ENCODE results near the gene MRPS26. TPM values are rescaled to one million over a fixed set of nuclear protein-coding genes. Genes with fewer than 3 reads are reported as not detected.
"Not testable (repeated sequence)": the region's sequence is repeated elsewhere in the genome, so short reads cannot be mapped to it uniquely, and the experiment has no call there.

MRPS26 gene
- total RNA-seq, 1 experiment from 2014 or later, result 58.3 TPM

DNA sequence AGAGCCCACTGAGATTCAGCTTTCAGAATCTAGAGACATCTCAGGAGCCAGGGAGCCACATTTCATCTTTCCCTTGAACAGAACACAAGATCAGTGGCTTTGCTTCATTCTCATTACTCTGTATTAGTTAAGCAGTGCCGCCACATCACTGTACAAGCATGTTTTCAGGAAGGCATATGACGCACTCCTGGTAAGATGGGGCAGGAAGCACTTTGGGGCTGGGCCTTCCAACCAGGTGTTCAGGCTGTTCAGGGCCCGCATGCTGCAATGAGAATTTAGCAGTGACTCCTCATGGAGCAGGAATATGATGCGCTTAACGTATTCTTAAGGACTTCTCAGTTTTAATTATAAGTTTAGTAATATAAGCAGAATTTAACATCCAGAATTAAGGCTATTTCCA, 32.1 kb upstream of the MRPS26 start:
- Histone ChIP-seq H3K4me3 (no peak overlapping the region), H2AFZ (no peak overlapping the region), H3K27me3 (ENCODE audit: insufficient read depth, low read depth) (no peaks in the 10 kb centered on the region), H3K27ac (no peak overlapping the region), H4K20me1 (ENCODE audit: insufficient read depth) (no peaks in the 10 kb centered on the region), H3K79me2 (ENCODE audit: low read depth) (no peaks in the 10 kb centered on the region), H3K36me3 (ENCODE audit: low read depth) (peaks cover 8% of the 10 kb centered on the region; the same call in 1 of the 2 replicates), H3K4me1 (replicated peaks; ENCODE audit: insufficient read depth) (no peaks in the 10 kb centered on the region), H3F3A (ENCODE audit: insufficient read depth, low read depth) (no peaks in the 10 kb centered on the region), H3K9me3 (ENCODE audit: insufficient read depth, low read depth) (no peaks in the 10 kb centered on the region), H3K9me2 (ENCODE audit: insufficient read depth) (no peaks in the 10 kb centered on the region), H3K4me2 (no peak overlapping the region)
- TF ChIP-seq, protein P1, sequence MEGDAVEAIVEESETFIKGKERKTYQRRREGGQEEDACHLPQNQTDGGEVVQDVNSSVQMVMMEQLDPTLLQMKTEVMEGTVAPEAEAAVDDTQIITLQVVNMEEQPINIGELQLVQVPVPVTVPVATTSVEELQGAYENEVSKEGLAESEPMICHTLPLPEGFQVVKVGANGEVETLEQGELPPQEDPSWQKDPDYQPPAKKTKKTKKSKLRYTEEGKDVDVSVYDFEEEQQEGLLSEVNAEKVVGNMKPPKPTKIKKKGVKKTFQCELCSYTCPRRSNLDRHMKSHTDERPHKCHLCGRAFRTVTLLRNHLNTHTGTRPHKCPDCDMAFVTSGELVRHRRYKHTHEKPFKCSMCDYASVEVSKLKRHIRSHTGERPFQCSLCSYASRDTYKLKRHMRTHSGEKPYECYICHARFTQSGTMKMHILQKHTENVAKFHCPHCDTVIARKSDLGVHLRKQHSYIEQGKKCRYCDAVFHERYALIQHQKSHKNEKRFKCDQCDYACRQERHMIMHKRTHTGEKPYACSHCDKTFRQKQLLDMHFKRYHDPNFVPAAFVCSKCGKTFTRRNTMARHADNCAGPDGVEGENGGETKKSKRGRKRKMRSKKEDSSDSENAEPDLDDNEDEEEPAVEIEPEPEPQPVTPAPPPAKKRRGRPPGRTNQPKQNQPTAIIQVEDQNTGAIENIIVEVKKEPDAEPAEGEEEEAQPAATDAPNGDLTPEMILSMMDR (conservative IDR thresholded peaks at IDR 0.05), result no peak
- no peak for TF ChIP-seq EZH2 (IDR thresholded peaks at IDR 0.05; ENCODE audit: low read depth)
- POLR2A ChIA-PET (ENCODE audit: unreplicated experiment), result no interaction called here
- BruUV-seq (replicated peaks), result no TSS peak
- intact Hi-C loops (cut with micrococcal nuclease; ENCODE audit: unreplicated experiment), result no loop called here
- DNase-seq, result no peak
- CTCF ChIA-PET, result no interaction called here

DNA sequence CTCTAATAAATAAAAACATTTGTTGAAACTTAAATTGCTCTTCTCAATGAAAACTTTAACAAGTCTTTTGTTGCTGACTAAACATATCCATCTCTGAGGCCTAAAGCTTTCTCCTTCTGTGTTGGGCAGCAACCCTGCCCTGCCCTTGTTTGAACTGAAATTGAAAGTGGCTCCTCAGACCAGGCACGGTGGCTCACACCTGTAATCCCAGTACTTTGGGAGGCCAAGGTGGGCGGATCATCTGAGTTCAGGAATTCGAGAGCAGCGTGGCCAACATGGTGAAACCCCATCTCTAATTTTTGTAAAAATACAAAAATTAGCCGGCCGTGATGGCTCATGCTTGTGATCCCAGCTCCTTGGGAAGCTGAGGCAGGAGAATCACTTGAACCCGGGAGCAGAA, 31.7 kb upstream of the MRPS26 start:
- no peaks in the 10 kb centered on the region for H3K9me2 ChIP-seq (ENCODE audit: insufficient read depth)
- H3K79me2 ChIP-seq (ENCODE audit: low read depth), result no peaks in the 10 kb centered on the region
- H3F3A ChIP-seq (ENCODE audit: insufficient read depth, low read depth), result no peaks in the 10 kb centered on the region
- H3K9me3 ChIP-seq (ENCODE audit: insufficient read depth, low read depth), result no peaks in the 10 kb centered on the region
- no peak for DNase-seq
- TF ChIP-seq, protein P1 (conservative IDR thresholded peaks at IDR 0.05), result no peak
- no peak for TF ChIP-seq EZH2 (IDR thresholded peaks at IDR 0.05; ENCODE audit: low read depth)
- no peak overlapping the region for H2AFZ ChIP-seq
- POLR2A ChIA-PET (ENCODE audit: unreplicated experiment), result no interaction called here
- intact Hi-C loops (cut with micrococcal nuclease; ENCODE audit: unreplicated experiment), result no loop called here
- H3K36me3 ChIP-seq (ENCODE audit: low read depth), result peaks cover 8% of the 10 kb centered on the region; the same call in 1 of the 2 replicates
- H3K4me2 ChIP-seq, result no peak overlapping the region
- H3K27me3 ChIP-seq (ENCODE audit: insufficient read depth, low read depth), result no peaks in the 10 kb centered on the region
- CTCF ChIA-PET, result no interaction called here
- H3K4me3 ChIP-seq, result no peak overlapping the region
- H4K20me1 ChIP-seq (ENCODE audit: insufficient read depth), result no peaks in the 10 kb centered on the region
- BruUV-seq (replicated peaks), result no TSS peak
- H3K4me1 ChIP-seq (replicated peaks; ENCODE audit: insufficient read depth), result no peaks in the 10 kb centered on the region
- H3K27ac ChIP-seq, result no peak overlapping the region

GRCh38 chr20:3014662-3015061, 31.2 kb upstream of the MRPS26 start:
- Histone ChIP-seq H3K27ac (no peak overlapping the region), H3K4me2 (no peak overlapping the region), H3K9me2 (ENCODE audit: insufficient read depth) (no peaks in the 10 kb centered on the region), H3K4me1 (replicated peaks; ENCODE audit: insufficient read depth) (no peaks in the 10 kb centered on the region), H2AFZ (no peak overlapping the region), H3F3A (ENCODE audit: insufficient read depth, low read depth) (no peaks in the 10 kb centered on the region), H3K27me3 (ENCODE audit: insufficient read depth, low read depth) (no peaks in the 10 kb centered on the region), H4K20me1 (ENCODE audit: insufficient read depth) (no peaks in the 10 kb centered on the region), H3K9me3 (ENCODE audit: insufficient read depth, low read depth) (no peaks in the 10 kb centered on the region), H3K36me3 (ENCODE audit: low read depth) (peaks cover 8% of the 10 kb centered on the region; the same call in 1 of the 2 replicates), H3K4me3 (no peak overlapping the region), H3K79me2 (ENCODE audit: low read depth) (no peaks in the 10 kb centered on the region)
- intact Hi-C loops (cut with micrococcal nuclease; ENCODE audit: unreplicated experiment), result no loop called here
- no TSS peak for BruUV-seq (replicated peaks)
- ChIA-PET CTCF (no interaction called here), POLR2A (ENCODE audit: unreplicated experiment) (no interaction called here)
- no peak for DNase-seq
- TF ChIP-seq EZH2 (IDR thresholded peaks at IDR 0.05; ENCODE audit: low read depth), result no peak
- TF ChIP-seq, protein P1 (conservative IDR thresholded peaks at IDR 0.05), result no peak

DNA sequence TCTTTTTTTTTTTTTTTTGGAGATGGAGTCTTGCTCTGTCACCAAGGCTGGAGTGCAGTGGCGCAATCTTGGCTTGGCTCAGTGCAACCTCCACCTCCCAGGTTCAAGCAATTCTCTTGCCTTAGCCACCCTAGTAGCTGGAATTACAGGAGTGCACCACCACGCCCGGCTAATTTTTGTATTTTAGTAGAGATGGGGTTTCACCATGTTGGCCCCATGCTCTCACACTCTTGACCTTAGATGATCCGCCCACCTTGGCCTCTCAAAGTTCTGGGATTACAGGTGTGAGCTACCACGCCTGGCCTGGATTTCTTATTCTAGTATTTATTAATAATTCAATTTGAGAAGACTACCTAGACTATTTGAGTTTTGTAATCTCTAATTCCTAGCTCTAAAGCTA, 30.6 kb upstream of the MRPS26 start:
- H2AFZ ChIP-seq; H3F3A ChIP-seq (ENCODE audit: insufficient read depth, low read depth); CTCF ChIA-PET; H3K4me2 ChIP-seq; POLR2A ChIA-PET (ENCODE audit: unreplicated experiment); H3K27ac ChIP-seq; H3K36me3 ChIP-seq (ENCODE audit: low read depth); H3K4me1 ChIP-seq (replicated peaks; ENCODE audit: insufficient read depth); H3K9me3 ChIP-seq (ENCODE audit: insufficient read depth, low read depth); intact Hi-C loops (cut with micrococcal nuclease; ENCODE audit: unreplicated experiment); H3K79me2 ChIP-seq (ENCODE audit: low read depth); H4K20me1 ChIP-seq (ENCODE audit: insufficient read depth); H3K4me3 ChIP-seq; DNase-seq; H3K9me2 ChIP-seq (ENCODE audit: insufficient read depth); BruUV-seq (replicated peaks); H3K27me3 ChIP-seq (ENCODE audit: insufficient read depth, low read depth): not testable (repeated sequence)

Data from PC-9 (cell line).